ENCODE results near the gene ZNF143. TPM values are rescaled to one million over a fixed set of nuclear protein-coding genes. Genes with fewer than 3 reads are reported as not detected.
A peak's percentile ranks its signal among the peaks of the same experiment; 100 is the strongest.

ZNF143 gene
- total and polyA plus RNA-seq, 2 of the 13 experiments (the other 11 are each of a cell fraction or from before 2014, with no cell fraction given) = 22.4 to 35.6 TPM

DNA sequence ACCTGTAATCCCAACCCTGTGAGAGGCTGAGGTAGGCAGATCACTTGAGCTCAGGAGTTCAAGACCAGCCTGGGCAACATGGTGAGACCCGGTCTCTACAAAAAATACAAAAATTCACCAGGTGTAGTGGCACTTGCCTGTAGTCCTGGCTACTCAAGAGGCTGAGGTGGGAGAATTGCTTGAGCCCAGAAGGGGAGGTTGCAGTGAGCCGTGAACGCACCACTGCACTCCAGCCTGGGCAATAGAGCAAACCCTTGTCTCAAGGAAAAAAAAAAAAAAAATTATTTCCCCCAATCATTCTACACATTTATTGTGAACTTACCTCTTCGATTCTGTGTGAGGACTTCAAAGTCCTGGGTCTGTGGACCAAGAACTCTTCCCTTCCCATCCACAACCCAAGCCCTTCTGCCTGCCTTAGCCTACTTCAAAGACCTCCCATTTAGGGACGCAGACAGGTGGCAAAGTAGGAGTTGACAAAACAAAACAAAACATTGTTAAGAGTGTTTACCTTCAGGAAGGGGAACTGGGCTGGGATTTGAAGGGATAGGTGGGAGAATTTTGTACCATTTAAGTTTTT, 108.9 kb downstream of the ZNF143 start (continued):
- TF ChIP-seq, protein P1, sequence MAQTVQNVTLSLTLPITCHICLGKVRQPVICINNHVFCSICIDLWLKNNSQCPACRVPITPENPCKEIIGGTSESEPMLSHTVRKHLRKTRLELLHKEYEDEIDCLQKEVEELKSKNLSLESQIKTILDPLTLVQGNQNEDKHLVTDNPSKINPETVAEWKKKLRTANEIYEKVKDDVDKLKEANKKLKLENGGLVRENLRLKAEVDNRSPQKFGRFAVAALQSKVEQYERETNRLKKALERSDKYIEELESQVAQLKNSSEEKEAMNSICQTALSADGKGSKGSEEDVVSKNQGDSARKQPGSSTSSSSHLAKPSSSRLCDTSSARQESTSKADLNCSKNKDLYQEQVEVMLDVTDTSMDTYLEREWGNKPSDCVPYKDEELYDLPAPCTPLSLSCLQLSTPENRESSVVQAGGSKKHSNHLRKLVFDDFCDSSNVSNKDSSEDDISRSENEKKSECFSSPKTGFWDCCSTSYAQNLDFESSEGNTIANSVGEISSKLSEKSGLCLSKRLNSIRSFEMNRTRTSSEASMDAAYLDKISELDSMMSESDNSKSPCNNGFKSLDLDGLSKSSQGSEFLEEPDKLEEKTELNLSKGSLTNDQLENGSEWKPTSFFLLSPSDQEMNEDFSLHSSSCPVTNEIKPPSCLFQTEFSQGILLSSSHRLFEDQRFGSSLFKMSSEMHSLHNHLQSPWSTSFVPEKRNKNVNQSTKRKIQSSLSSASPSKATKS (CRISPR knock-in tag; IDR thresholded peaks at IDR 0.05) = peak; percentile 20; the same call in 1 of the 2 replicates
- TF ChIP-seq MYC (CRISPR knock-in tag; IDR thresholded peaks at IDR 0.05; ENCODE audit: borderline replicate concordance) = 0 out of 2 replicates have a peak, but pooled peaks have one; percentile 5
- TF ChIP-seq SALL1 (CRISPR knock-in tag; IDR thresholded peaks at IDR 0.05) = no peak; the same call in 1 of the 2 replicates
- TF ChIP-seq NBN (conservative IDR thresholded peaks at IDR 0.05) = no peak
- no peak for TF ChIP-seq ARNTL (CRISPR knock-in tag; IDR thresholded peaks at IDR 0.05)
- no peak for TF ChIP-seq ZNF446 (CRISPR knock-in tag; IDR thresholded peaks at IDR 0.05)
- TF ChIP-seq ZFP36L1 (CRISPR knock-in tag; IDR thresholded peaks at IDR 0.05) = 0 out of 2 replicates have a peak, but pooled peaks have one; percentile 9
- no peak for TF ChIP-seq ZBTB42 (CRISPR knock-in tag; IDR thresholded peaks at IDR 0.05)
- TF ChIP-seq, protein P2, sequence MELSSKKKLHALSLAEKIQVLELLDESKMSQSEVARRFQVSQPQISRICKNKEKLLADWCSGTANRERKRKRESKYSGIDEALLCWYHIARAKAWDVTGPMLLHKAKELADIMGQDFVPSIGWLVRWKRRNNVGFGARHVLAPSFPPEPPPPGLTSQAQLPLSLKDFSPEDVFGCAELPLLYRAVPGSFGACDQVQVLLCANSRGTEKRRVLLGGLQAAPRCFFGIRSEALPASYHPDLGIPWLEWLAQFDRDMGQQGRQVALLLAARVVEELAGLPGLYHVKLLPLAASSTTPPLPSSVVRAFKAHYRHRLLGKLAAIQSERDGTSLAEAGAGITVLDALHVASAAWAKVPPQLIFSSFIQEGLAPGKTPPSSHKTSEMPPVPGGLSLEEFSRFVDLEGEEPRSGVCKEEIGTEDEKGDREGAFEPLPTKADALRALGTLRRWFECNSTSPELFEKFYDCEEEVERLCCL (CRISPR knock-in tag; IDR thresholded peaks at IDR 0.05; ENCODE audit: borderline replicate concordance) = no peak
- TF ChIP-seq ZNF441 (CRISPR knock-in tag; IDR thresholded peaks at IDR 0.05; ENCODE audit: borderline replicate concordance) = no peak
- 0 out of 2 replicates have a peak, but pooled peaks have one; percentile 7 for TF ChIP-seq ZNF232 (CRISPR knock-in tag; IDR thresholded peaks at IDR 0.05; ENCODE audit: borderline replicate concordance)
- TF ChIP-seq WIZ (CRISPR knock-in tag; IDR thresholded peaks at IDR 0.05) = no peak
- TF ChIP-seq BORCS8-MEF2B (CRISPR knock-in tag; IDR thresholded peaks at IDR 0.05) = peak; percentile 4; the same call in 1 of the 2 replicates
- TF ChIP-seq, protein P3, sequence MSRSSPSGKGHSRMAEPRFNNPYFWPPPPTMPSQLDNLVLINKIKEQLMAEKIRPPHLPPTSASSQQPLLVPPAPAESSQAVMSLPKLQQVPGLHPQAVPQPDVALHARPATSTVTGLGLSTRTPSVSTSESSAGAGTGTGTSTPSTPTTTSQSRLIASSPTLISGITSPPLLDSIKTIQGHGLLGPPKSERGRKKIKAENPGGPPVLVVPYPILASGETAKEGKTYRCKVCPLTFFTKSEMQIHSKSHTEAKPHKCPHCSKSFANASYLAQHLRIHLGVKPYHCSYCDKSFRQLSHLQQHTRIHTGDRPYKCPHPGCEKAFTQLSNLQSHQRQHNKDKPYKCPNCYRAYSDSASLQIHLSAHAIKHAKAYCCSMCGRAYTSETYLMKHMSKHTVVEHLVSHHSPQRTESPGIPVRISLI (CRISPR knock-in tag; IDR thresholded peaks at IDR 0.05; ENCODE audit: borderline replicate concordance) = peak; percentile 56; the same call in 1 of the 2 replicates
- TF ChIP-seq HOXA3 (CRISPR knock-in tag; IDR thresholded peaks at IDR 0.05) = no peak
- TF ChIP-seq CCAR2 (optimal IDR thresholded peaks at IDR 0.05; ENCODE audit: low read depth, low read length) = no peak
- TF ChIP-seq HDAC1 (CRISPR knock-in tag; IDR thresholded peaks at IDR 0.05) = peak; percentile 13; the same call in 1 of the 2 replicates
- TF ChIP-seq, protein P4, sequence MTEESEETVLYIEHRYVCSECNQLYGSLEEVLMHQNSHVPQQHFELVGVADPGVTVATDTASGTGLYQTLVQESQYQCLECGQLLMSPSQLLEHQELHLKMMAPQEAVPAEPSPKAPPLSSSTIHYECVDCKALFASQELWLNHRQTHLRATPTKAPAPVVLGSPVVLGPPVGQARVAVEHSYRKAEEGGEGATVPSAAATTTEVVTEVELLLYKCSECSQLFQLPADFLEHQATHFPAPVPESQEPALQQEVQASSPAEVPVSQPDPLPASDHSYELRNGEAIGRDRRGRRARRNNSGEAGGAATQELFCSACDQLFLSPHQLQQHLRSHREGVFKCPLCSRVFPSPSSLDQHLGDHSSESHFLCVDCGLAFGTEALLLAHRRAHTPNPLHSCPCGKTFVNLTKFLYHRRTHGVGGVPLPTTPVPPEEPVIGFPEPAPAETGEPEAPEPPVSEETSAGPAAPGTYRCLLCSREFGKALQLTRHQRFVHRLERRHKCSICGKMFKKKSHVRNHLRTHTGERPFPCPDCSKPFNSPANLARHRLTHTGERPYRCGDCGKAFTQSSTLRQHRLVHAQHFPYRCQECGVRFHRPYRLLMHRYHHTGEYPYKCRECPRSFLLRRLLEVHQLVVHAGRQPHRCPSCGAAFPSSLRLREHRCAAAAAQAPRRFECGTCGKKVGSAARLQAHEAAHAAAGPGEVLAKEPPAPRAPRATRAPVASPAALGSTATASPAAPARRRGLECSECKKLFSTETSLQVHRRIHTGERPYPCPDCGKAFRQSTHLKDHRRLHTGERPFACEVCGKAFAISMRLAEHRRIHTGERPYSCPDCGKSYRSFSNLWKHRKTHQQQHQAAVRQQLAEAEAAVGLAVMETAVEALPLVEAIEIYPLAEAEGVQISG (CRISPR knock-in tag; IDR thresholded peaks at IDR 0.05) = no peak; the same call in 1 of the 2 replicates
- no peak for TF ChIP-seq ZMYM4 (CRISPR knock-in tag; IDR thresholded peaks at IDR 0.05)
- TF ChIP-seq, protein P5, sequence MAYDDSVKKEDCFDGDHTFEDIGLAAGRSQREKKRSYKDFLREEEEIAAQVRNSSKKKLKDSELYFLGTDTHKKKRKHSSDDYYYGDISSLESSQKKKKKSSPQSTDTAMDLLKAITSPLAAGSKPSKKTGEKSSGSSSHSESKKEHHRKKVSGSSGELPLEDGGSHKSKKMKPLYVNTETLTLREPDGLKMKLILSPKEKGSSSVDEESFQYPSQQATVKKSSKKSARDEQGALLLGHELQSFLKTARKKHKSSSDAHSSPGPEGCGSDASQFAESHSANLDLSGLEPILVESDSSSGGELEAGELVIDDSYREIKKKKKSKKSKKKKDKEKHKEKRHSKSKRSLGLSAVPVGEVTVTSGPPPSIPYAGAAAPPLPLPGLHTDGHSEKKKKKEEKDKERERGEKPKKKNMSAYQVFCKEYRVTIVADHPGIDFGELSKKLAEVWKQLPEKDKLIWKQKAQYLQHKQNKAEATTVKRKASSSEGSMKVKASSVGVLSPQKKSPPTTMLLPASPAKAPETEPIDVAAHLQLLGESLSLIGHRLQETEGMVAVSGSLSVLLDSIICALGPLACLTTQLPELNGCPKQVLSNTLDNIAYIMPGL (CRISPR knock-in tag; IDR thresholded peaks at IDR 0.05; ENCODE audit: borderline replicate concordance in 1 of 2, low read depth in 1 of 2) = peak in 1 of 2 experiments; percentile 2; a peak in 1 of 4 replicates
